HG02852 (cell line): ENCODE results near the gene METTL13.
"Not testable (repeated sequence)": the region's sequence is repeated elsewhere in the genome, so short reads cannot be mapped to it uniquely, and the experiment has no call there.

Source experiments
- ATAC-seq: cut with Tn5 transposase; IDR thresholded peaks from one replicate; pipeline ENCODE4 v1.9.1; 2021; ENCODE audit warnings: mild to moderate bottlenecking, moderate library complexity; ENCODE audit not compliant: unreplicated experiment

METTL13 gene

GRCh38 chr1:171763764-171764163 lies 17.7 kb upstream of the METTL13 start:
- ATAC-seq, result no peak

GRCh38 chr1:171769171-171769570 lies 12.3 kb upstream of the METTL13 start:
- ATAC-seq, result no peak

- no peak for ATAC-seq
These were observed 11.7 kb upstream of the METTL13 start for GRCh38 chr1:171769754-171770153.

GRCh38 chr1:171772312-171772711 lies 9.1 kb upstream of the METTL13 start:
- peak; percentile 56 for ATAC-seq

- no peak for ATAC-seq
These were observed 781 bp upstream of the METTL13 start for GRCh38 chr1:171780583-171781175.

- ATAC-seq, result no peak
These were observed 2.5 kb downstream of the METTL13 start for GRCh38 chr1:171783816-171784530.

GRCh38 chr1:171784784-171785183 lies 3.3 kb downstream of the METTL13 start:
- ATAC-seq, result peak; percentile 20

GRCh38 chr1:171785766-171786165 lies 4.3 kb downstream of the METTL13 start:
- ATAC-seq, result no peak

GRCh38 chr1:171786534-171786933 lies 5.1 kb downstream of the METTL13 start:
- no peak for ATAC-seq

GRCh38 chr1:171787686-171788480 lies 6.4 kb downstream of the METTL13 start:
- ATAC-seq, result no peak

GRCh38 chr1:171788696-171789095 lies 7.2 kb downstream of the METTL13 start:
- no peak for ATAC-seq

GRCh38 chr1:171790318-171790717 lies 8.9 kb downstream of the METTL13 start:
- no peak for ATAC-seq

- no peak for ATAC-seq
These were observed 11.4 kb downstream of the METTL13 start for GRCh38 chr1:171792656-171793369.

GRCh38 chr1:171793636-171794035 lies 12.2 kb downstream of the METTL13 start:
- ATAC-seq, result no peak

- ATAC-seq, result no peak
These were observed 12.6 kb downstream of the METTL13 start for GRCh38 chr1:171794085-171794484.

GRCh38 chr1:171796592-171796991 lies 15.1 kb downstream of the METTL13 start:
- no peak for ATAC-seq

GRCh38 chr1:171798311-171798710 lies 16.9 kb downstream of the METTL13 start:
- no peak for ATAC-seq

GRCh38 chr1:171798765-171799164 lies 17.3 kb downstream of the METTL13 start:
- no peak for ATAC-seq

- no peak for ATAC-seq
These were observed 17.7 kb downstream of the METTL13 start for GRCh38 chr1:171799166-171799565.

GRCh38 chr1:171799698-171800097 lies 18.2 kb downstream of the METTL13 start:
- not testable (repeated sequence) for ATAC-seq

- ATAC-seq, result no peak
These were observed 18.9 kb downstream of the METTL13 start for GRCh38 chr1:171800342-171800741.
